Panc1 (cell line): ENCODE results near the gene QKI. TPM values are rescaled to one million over a fixed set of nuclear protein-coding genes. Genes with fewer than 3 reads are reported as not detected.

Source experiments
- ATAC-seq: fragments of 200-7000 bp; cut with Tn5 transposase; 2 replicates; pipeline ENCODE4 v1.9.1; 2020; ENCODE audit warnings: mild to moderate bottlenecking, moderate library complexity
- BruUV-seq: library from RNA; stranded (reverse); fragments of 400-500 nt; replicated peaks from 2 replicates; lab custom pipeline; 2021; lab: Mats Ljungman, UMichigan
- CTCF ChIA-PET: fragments of 300-600 bp; sonication (Branson Sonifier 250); formaldehyde crosslinking; loops from one replicate; lab custom pipeline; 2022; ENCODE audit warnings: antibody characterized with exemption; lab: Charles Lee
- POLR2A ChIA-PET: fragments of 300-600 bp; sonication (Branson Sonifier 250); formaldehyde crosslinking; loops from one replicate; lab custom pipeline; 2022; ENCODE audit warnings: antibody characterized with exemption; lab: Charles Lee
- DNase-seq: peaks from one replicate; pipeline ENCODE4 v3.0.0-alpha.2; 2010; ENCODE audit warnings: low read depth, low spot score
- H3K27ac ChIP-seq: 2 replicates; pipeline ENCODE4 v1.5.1; 2011; ENCODE audit warnings: mild to moderate bottlenecking, low read length, inconsistent platforms
- H3K27me3 ChIP-seq: fragments of 200-500 bp; sonication (Bioruptor generic); 2 replicates; pipeline ENCODE4 v1.6.0; 2014; ENCODE audit warnings: low read length, inconsistent platforms; ENCODE audit not compliant: control insufficient read depth, insufficient read depth
- H3K36me3 ChIP-seq: fragments of 200-500 bp; sonication (Bioruptor generic); 2 replicates; pipeline ENCODE4 v1.5.1; 2014; ENCODE audit warnings: inconsistent platforms, mild to moderate bottlenecking, low read length, moderate library complexity; ENCODE audit not compliant: control insufficient read depth, insufficient read depth
- H3K4me1 ChIP-seq: 2 replicates; pipeline ENCODE4 v1.5.1; 2011; ENCODE audit warnings: inconsistent platforms, mild to moderate bottlenecking, low read length, moderate library complexity; ENCODE audit not compliant: control insufficient read depth, insufficient read depth
- H3K4me3 ChIP-seq, 2 experiments: 2 replicates each; pipeline ENCODE4 v1.5.1; 2011 to 2012; ENCODE audit warnings: low read depth in 2 of 2, low read length in 2 of 2, mild to moderate bottlenecking in 2 of 2, inconsistent platforms in 1 of 2, moderate library complexity in 1 of 2
- H3K9me3 ChIP-seq: fragments of 200-500 bp; sonication (Bioruptor generic); 2 replicates; pipeline ENCODE4 v1.5.1; 2014; ENCODE audit warnings: low read depth, mild to moderate bottlenecking, inconsistent platforms, low read length, moderate library complexity; ENCODE audit not compliant: control insufficient read depth, insufficient read depth
- POLR2AphosphoS5 ChIP-seq: IDR thresholded peaks from 2 replicates; pipeline ENCODE4 v1.6.1; 2012; ENCODE audit warnings: mild to moderate bottlenecking, low read depth, low read length, moderate library complexity
- SIN3A ChIP-seq: IDR thresholded peaks from 2 replicates; pipeline ENCODE4 v1.6.1; 2012; ENCODE audit warnings: low read depth, mild to moderate bottlenecking, low read length, moderate library complexity, borderline replicate concordance; ENCODE audit not compliant: insufficient read depth
- TCF7L2 ChIP-seq: IDR thresholded peaks from 2 replicates; pipeline ENCODE4 v1.6.1; 2011; ENCODE audit warnings: mild to moderate bottlenecking, low read depth, low read length, inconsistent platforms
- in situ Hi-C: cut with HindIII; loops from 2 replicates; pipeline ENCODE4 v1.10.0; 2016; ENCODE audit warnings: low sequenced_read_pairs, low pct_unique_long_range_greater_than_20kb
- intact Hi-C: fragments of 100-400 bp; cut with micrococcal nuclease; formaldehyde crosslinking; loops from one replicate; pipeline ENCODE4 v1.10.0; 2022; ENCODE audit not compliant: unreplicated experiment
- total RNA-seq: library from RNA; stranded (reverse); gene quantifications from one replicate; pipeline ENCODE4 v1.2.1, GENCODE V29; 2021; ENCODE audit not compliant: unreplicated experiment
- TF ChIP-seq, protein P1 (sequence below): fragments of 450-650 bp; IDR thresholded peaks from 2 replicates; pipeline ENCODE4 v1.5.1; 2017; ENCODE audit warnings: mild to moderate bottlenecking
- TF ChIP-seq, protein P2 (sequence below), 2 experiments: IDR thresholded peaks; 2 replicates each; pipeline ENCODE4 v1.6.1; 2011 to 2012; ENCODE audit warnings: low read depth in 2 of 2, control low read depth in 1 of 2, low read length in 1 of 2, mild to moderate bottlenecking in 1 of 2, moderate library complexity in 1 of 2; ENCODE audit not compliant: insufficient read depth in 1 of 2

QKI gene
- total RNA-seq, 1 experiment from 2014 or later, result 176 TPM

DNA sequence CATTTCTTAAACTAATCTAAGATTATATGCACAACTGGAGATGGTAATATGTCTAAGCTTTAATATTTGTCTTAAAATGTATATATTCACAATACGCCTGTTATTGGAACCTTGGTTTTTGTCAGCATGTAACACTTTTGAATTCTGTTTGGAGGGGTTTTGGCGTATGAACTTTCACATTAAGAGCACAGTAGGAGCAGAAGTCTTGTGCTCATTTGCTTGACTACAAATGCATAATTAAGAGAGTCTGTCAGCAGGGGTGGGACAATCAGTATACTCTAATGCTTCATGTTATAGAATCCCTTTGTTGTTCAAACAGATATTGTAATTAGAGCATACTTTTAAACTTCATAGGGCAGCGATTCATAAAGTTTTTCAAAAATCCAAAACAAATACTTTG is 112.8 kb downstream of the QKI start:
- BruUV-seq, result no TSS peak
- Histone ChIP-seq H3K36me3 (no peaks in the 10 kb centered on the region; the same call in 1 of the 2 replicates), H3K9me3 (no peaks in the 10 kb centered on the region), H3K27ac (no peak overlapping the region), H3K27me3 (no peaks in the 10 kb centered on the region), H3K4me3 (no peak overlapping the region), H3K4me1 (peaks cover 29% of the 10 kb centered on the region)
- ChIA-PET CTCF (no interaction called here), POLR2A (no interaction called here)
- TF ChIP-seq, protein P1, sequence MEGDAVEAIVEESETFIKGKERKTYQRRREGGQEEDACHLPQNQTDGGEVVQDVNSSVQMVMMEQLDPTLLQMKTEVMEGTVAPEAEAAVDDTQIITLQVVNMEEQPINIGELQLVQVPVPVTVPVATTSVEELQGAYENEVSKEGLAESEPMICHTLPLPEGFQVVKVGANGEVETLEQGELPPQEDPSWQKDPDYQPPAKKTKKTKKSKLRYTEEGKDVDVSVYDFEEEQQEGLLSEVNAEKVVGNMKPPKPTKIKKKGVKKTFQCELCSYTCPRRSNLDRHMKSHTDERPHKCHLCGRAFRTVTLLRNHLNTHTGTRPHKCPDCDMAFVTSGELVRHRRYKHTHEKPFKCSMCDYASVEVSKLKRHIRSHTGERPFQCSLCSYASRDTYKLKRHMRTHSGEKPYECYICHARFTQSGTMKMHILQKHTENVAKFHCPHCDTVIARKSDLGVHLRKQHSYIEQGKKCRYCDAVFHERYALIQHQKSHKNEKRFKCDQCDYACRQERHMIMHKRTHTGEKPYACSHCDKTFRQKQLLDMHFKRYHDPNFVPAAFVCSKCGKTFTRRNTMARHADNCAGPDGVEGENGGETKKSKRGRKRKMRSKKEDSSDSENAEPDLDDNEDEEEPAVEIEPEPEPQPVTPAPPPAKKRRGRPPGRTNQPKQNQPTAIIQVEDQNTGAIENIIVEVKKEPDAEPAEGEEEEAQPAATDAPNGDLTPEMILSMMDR, result no peak
- no peak for TF ChIP-seq SIN3A
- TF ChIP-seq POLR2AphosphoS5, result no peak
- TF ChIP-seq TCF7L2, result no peak
- TF ChIP-seq, protein P2, sequence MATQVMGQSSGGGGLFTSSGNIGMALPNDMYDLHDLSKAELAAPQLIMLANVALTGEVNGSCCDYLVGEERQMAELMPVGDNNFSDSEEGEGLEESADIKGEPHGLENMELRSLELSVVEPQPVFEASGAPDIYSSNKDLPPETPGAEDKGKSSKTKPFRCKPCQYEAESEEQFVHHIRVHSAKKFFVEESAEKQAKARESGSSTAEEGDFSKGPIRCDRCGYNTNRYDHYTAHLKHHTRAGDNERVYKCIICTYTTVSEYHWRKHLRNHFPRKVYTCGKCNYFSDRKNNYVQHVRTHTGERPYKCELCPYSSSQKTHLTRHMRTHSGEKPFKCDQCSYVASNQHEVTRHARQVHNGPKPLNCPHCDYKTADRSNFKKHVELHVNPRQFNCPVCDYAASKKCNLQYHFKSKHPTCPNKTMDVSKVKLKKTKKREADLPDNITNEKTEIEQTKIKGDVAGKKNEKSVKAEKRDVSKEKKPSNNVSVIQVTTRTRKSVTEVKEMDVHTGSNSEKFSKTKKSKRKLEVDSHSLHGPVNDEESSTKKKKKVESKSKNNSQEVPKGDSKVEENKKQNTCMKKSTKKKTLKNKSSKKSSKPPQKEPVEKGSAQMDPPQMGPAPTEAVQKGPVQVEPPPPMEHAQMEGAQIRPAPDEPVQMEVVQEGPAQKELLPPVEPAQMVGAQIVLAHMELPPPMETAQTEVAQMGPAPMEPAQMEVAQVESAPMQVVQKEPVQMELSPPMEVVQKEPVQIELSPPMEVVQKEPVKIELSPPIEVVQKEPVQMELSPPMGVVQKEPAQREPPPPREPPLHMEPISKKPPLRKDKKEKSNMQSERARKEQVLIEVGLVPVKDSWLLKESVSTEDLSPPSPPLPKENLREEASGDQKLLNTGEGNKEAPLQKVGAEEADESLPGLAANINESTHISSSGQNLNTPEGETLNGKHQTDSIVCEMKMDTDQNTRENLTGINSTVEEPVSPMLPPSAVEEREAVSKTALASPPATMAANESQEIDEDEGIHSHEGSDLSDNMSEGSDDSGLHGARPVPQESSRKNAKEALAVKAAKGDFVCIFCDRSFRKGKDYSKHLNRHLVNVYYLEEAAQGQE (IDR thresholded peaks at IDR 0.05; ENCODE audit: insufficient read depth in 1 of 2, low read depth in 2 of 2, low read length in 1 of 2), result no peak
- no peak for DNase-seq
- intact Hi-C loops (no loop called here), in situ Hi-C loops (no loop called here)
- ATAC-seq, result no peak

DNA sequence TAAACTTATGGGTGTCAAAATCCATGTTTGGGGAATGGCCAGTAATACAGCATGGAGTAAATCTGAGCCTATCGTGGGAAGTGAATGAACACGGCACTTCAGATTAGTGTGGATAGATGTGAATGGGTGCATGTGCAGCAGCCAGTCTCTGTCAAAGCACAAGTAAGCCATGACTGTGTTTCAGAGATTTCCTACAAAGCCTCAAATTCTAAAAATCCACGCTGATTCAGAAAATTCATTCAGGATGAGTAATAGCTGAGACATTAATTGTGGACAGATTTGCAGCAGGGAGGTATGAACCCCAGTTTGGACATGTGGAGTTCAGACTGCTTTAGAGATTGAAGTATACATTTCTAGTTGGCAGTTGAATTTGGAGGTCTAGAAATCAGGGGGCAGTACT is 115.1 kb downstream of the QKI start:
- intact Hi-C loops (no loop called here), in situ Hi-C loops (no loop called here)
- BruUV-seq, result no TSS peak
- DNase-seq, result no peak
- H3K4me1 ChIP-seq, result peaks cover 42% of the 10 kb centered on the region
- no peaks in the 10 kb centered on the region; the same call in 1 of the 2 replicates for H3K36me3 ChIP-seq
- ChIA-PET POLR2A (no interaction called here), CTCF (no interaction called here)
- H3K9me3 ChIP-seq, result no peaks in the 10 kb centered on the region
- TF ChIP-seq, protein P1, result no peak
- TF ChIP-seq SIN3A (no peak), TCF7L2 (no peak), POLR2AphosphoS5 (no peak)
- TF ChIP-seq, protein P2 (IDR thresholded peaks at IDR 0.05; ENCODE audit: insufficient read depth in 1 of 2, low read depth in 2 of 2, low read length in 1 of 2), result no peak
- H3K27me3 ChIP-seq, result no peaks in the 10 kb centered on the region
- peak overlapping the region; percentile 36; the same call in 1 of the 2 replicates for H3K27ac ChIP-seq
- peak; percentile 77 for ATAC-seq
- no peak overlapping the region for H3K4me3 ChIP-seq
